ENCODE results near the gene SAXO1. TPM values are rescaled to one million over a fixed set of nuclear protein-coding genes. Genes with fewer than 3 reads are reported as not detected.

The SAXO1 gene
- total RNA-seq, 4 donors from 2014 or later, result 0.05 to 1.5 (median 0.14) TPM

- no peaks in the 10 kb centered on the region for H3K27me3 ChIP-seq
- H3K4me3 ChIP-seq, result no peak overlapping the region
- no peaks in the 10 kb centered on the region for H3K36me3 ChIP-seq
- WGBS, result 94% methylated on average over 9 of the region's 9 CpGs
- no peaks in the 10 kb centered on the region for H3K4me1 ChIP-seq
- no peak overlapping the region for H3K27ac ChIP-seq
- no peak for DNase-seq (ENCODE audit: low spot score in 2 of 2)
- TF ChIP-seq POLR2A (IDR thresholded peaks at IDR 0.05), result no peak
- TF ChIP-seq EP300 (IDR thresholded peaks at IDR 0.05), result no peak
- TF ChIP-seq POLR2AphosphoS5 (IDR thresholded peaks at IDR 0.05), result no peak
- no peak for TF ChIP-seq CTCF (IDR thresholded peaks at IDR 0.05)
- H3K9me3 ChIP-seq, result no peaks in the 10 kb centered on the region
These were observed 121.2 kb downstream of the SAXO1 start for GRCh38 chr9:18911714-18912342.

- no peak overlapping the region for H3K27ac ChIP-seq
- H3K4me3 ChIP-seq, result no peak overlapping the region
- H3K27me3 ChIP-seq, result no peaks in the 10 kb centered on the region
- H3K9me3 ChIP-seq, result no peaks in the 10 kb centered on the region
- 77% methylated on average over 6 of the region's 6 CpGs for WGBS
- no peaks in the 10 kb centered on the region for H3K36me3 ChIP-seq
- DNase-seq (ENCODE audit: low spot score in 2 of 2), result no peak
- no peak for TF ChIP-seq CTCF (IDR thresholded peaks at IDR 0.05)
- no peak for TF ChIP-seq EP300 (IDR thresholded peaks at IDR 0.05)
- TF ChIP-seq POLR2AphosphoS5 (IDR thresholded peaks at IDR 0.05), result no peak
- no peak for TF ChIP-seq POLR2A (IDR thresholded peaks at IDR 0.05)
- no peaks in the 10 kb centered on the region for H3K4me1 ChIP-seq
These were observed 122.1 kb downstream of the SAXO1 start for GRCh38 chr9:18910916-18911315.

GRCh38 chr9:18910435-18910834, 122.6 kb downstream of the SAXO1 start:
- no peaks in the 10 kb centered on the region for H3K9me3 ChIP-seq

GRCh38 chr9:18909140-18910018, 123.6 kb downstream of the SAXO1 start:
- H3K9me3 ChIP-seq, result no peaks in the 10 kb centered on the region
- 77% methylated on average over 12 of the region's 17 CpGs for WGBS
- DNase-seq (ENCODE audit: low spot score in 2 of 2), result no peak
- no peak overlapping the region for H3K4me3 ChIP-seq
- H3K27ac ChIP-seq, result no peak overlapping the region
- no peaks in the 10 kb centered on the region for H3K27me3 ChIP-seq
- no peaks in the 10 kb centered on the region for H3K4me1 ChIP-seq
- no peaks in the 10 kb centered on the region for H3K36me3 ChIP-seq
- TF ChIP-seq POLR2AphosphoS5 (IDR thresholded peaks at IDR 0.05), result no peak
- TF ChIP-seq POLR2A (IDR thresholded peaks at IDR 0.05), result no peak
- no peak for TF ChIP-seq EP300 (IDR thresholded peaks at IDR 0.05)
- TF ChIP-seq CTCF (IDR thresholded peaks at IDR 0.05), result no peak

More at GRCh38 chr9:18910435-18910834, 122.6 kb downstream of the SAXO1 start:
- Histone ChIP-seq H3K27ac (no peak overlapping the region), H3K4me1 (no peaks in the 10 kb centered on the region), H3K27me3 (no peaks in the 10 kb centered on the region), H3K36me3 (no peaks in the 10 kb centered on the region), H3K4me3 (no peak overlapping the region)
- 86% methylated on average over 2 of the region's 2 CpGs for WGBS
- no peak for TF ChIP-seq EP300 (IDR thresholded peaks at IDR 0.05)
- TF ChIP-seq CTCF (IDR thresholded peaks at IDR 0.05), result no peak
- TF ChIP-seq POLR2A (IDR thresholded peaks at IDR 0.05), result no peak
- no peak for TF ChIP-seq POLR2AphosphoS5 (IDR thresholded peaks at IDR 0.05)
- no peak for DNase-seq (ENCODE audit: low spot score in 2 of 2)

GRCh38 chr9:18907927-18908625, 124.9 kb downstream of the SAXO1 start:
- Histone ChIP-seq H3K4me1 (no peaks in the 10 kb centered on the region), H3K4me3 (no peak overlapping the region), H3K27me3 (no peaks in the 10 kb centered on the region), H3K36me3 (no peaks in the 10 kb centered on the region), H3K9me3 (no peaks in the 10 kb centered on the region), H3K27ac (no peak overlapping the region)
- DNase-seq (ENCODE audit: low spot score in 2 of 2), result no peak
- 66% methylated on average over 15 of the region's 15 CpGs for WGBS
- TF ChIP-seq CTCF (IDR thresholded peaks at IDR 0.05), result no peak
- no peak for TF ChIP-seq EP300 (IDR thresholded peaks at IDR 0.05)
- no peak for TF ChIP-seq POLR2A (IDR thresholded peaks at IDR 0.05)
- TF ChIP-seq POLR2AphosphoS5 (IDR thresholded peaks at IDR 0.05), result no peak

Measured in suprapubic skin (tissue), 4 donors.